Endothelial cell of umbilical vein (primary cell): Measurements from ENCODE around the gene CELSR2. TPM values are rescaled to one million over a fixed set of nuclear protein-coding genes. Genes with fewer than 3 reads are reported as not detected.

Source experiments
- BruUV-seq: library from RNA; stranded (reverse); fragments of 400-500 nt; replicated peaks from 2 replicates; lab custom pipeline; 2021; lab: Mats Ljungman, UMichigan
- CTCF ChIA-PET: fragments of 300-600, 350-600 bp; sonication (Branson Sonifier 250); formaldehyde crosslinking; loops from one replicate; lab custom pipeline; 2021; ENCODE audit warnings: antibody characterized with exemption, inconsistent platforms; lab: Charles Lee
- POLR2A ChIA-PET: fragments of 300-600, 350-600 bp; sonication (Branson Sonifier 250); formaldehyde crosslinking; loops from one replicate; lab custom pipeline; 2021; ENCODE audit warnings: antibody characterized with exemption, inconsistent platforms; lab: Charles Lee
- DNase-seq: peaks from one replicate; pipeline ENCODE4 v3.0.0-alpha.2; 2011; ENCODE audit warnings: low read depth, low spot score
- FAIRE-seq: peaks from 2 replicates; lab custom pipeline; 2011; peaks lifted over from hg19 to GRCh38; lab: Jason Lieb, UNC
- H2AFZ ChIP-seq: 2 replicates; pipeline ENCODE4 v1.6.0; 2012; ENCODE audit warnings: low read depth, low read length, control low read depth, inconsistent platforms
- H3K27ac ChIP-seq: 2 replicates; pipeline ENCODE4 v1.5.1; 2011; ENCODE audit warnings: low read depth, mild to moderate bottlenecking, control low read depth, low read length, moderate library complexity; ENCODE audit not compliant: insufficient read depth
- H3K27me3 ChIP-seq, 2 experiments: 2 replicates each; pipeline versions ENCODE4 v1.6.0 to v1.6.1; 2011; ENCODE audit warnings: low read length in 2 of 2, mixed read lengths in 1 of 2; ENCODE audit not compliant: control insufficient read depth in 2 of 2, insufficient read depth in 2 of 2
- H3K36me3 ChIP-seq, 2 experiments: 2 replicates in 1 of 2; 3 replicates in 1 of 2; pipeline ENCODE4 v1.5.1; 2011; ENCODE audit warnings: low read length in 2 of 2, mild to moderate bottlenecking in 1 of 2, moderate library complexity in 1 of 2; ENCODE audit not compliant: control insufficient read depth in 2 of 2, insufficient read depth in 2 of 2; ENCODE audit errors: extremely low read depth in 1 of 2
- H3K4me1 ChIP-seq: 3 replicates; pipeline ENCODE4 v1.5.1; 2011; ENCODE audit warnings: mild to moderate bottlenecking, low read length; ENCODE audit not compliant: control insufficient read depth, insufficient read depth; ENCODE audit errors: extremely low read depth
- H3K4me2 ChIP-seq: 2 replicates; pipeline ENCODE4 v1.6.1; 2011; ENCODE audit warnings: low read length, control low read depth, mixed read lengths; ENCODE audit not compliant: insufficient read depth
- H3K4me3 ChIP-seq, 3 experiments: fragments of 200-600 bp in 1 of 3; sonication (generic), shearing (Covaris generic) in 1 of 3; replicated peaks in 1 of 3; 2 replicates each; pipeline ENCODE4 v1.5.1; 2011 to 2016; ENCODE audit warnings: control low read depth in 3 of 3, low read length in 3 of 3, mild to moderate bottlenecking in 2 of 3, inconsistent platforms in 1 of 3, low read depth in 1 of 3, moderate library complexity in 1 of 3; ENCODE audit not compliant: insufficient read depth in 1 of 3
- H3K79me2 ChIP-seq: 2 replicates; pipeline ENCODE4 v1.6.0; 2012; ENCODE audit warnings: low read length, inconsistent platforms; ENCODE audit not compliant: control insufficient read depth, insufficient read depth
- H3K9ac ChIP-seq: replicated peaks from 2 replicates; pipeline ENCODE3; 2011; ENCODE audit warnings: low read length, control low read depth; ENCODE audit not compliant: insufficient read depth; ENCODE audit errors: extremely low read depth
- H3K9me1 ChIP-seq: replicated peaks from 3 replicates; pipeline ENCODE4 v1.6.0; 2011; ENCODE audit warnings: mild to moderate bottlenecking, low read length; ENCODE audit not compliant: control insufficient read depth, insufficient read depth; ENCODE audit errors: extremely low read depth
- H3K9me3 ChIP-seq: replicated peaks from 2 replicates; pipeline ENCODE4 v1.5.1; 2012; ENCODE audit warnings: low read length, inconsistent platforms; ENCODE audit not compliant: control insufficient read depth, insufficient read depth
- H4K20me1 ChIP-seq: replicated peaks from 2 replicates; pipeline ENCODE3; 2011; ENCODE audit warnings: mild to moderate bottlenecking, low read length; ENCODE audit not compliant: control insufficient read depth, insufficient read depth; ENCODE audit errors: extremely low read depth
- EZH2 ChIP-seq: IDR thresholded peaks from 2 replicates; pipeline ENCODE4 v1.6.1; 2012; ENCODE audit warnings: borderline replicate concordance, low read depth, mild to moderate bottlenecking, moderate library complexity, low read length, inconsistent platforms; ENCODE audit not compliant: severe bottlenecking
- FOS ChIP-seq: IDR thresholded peaks from 2 replicates; pipeline ENCODE4 v1.6.1; 2011; ENCODE audit warnings: mild to moderate bottlenecking, low read length, moderate library complexity, borderline replicate concordance; ENCODE audit not compliant: insufficient read depth
- GATA2 ChIP-seq: IDR thresholded peaks from 2 replicates; pipeline ENCODE4 v1.7.0; 2011; ENCODE audit warnings: low read depth, mild to moderate bottlenecking, moderate library complexity, mixed read lengths, low read length; ENCODE audit not compliant: insufficient read length, insufficient read depth
- JUN ChIP-seq: IDR thresholded peaks from 2 replicates; pipeline ENCODE4 v1.6.1; 2011; ENCODE audit warnings: borderline replicate concordance, low read depth; ENCODE audit not compliant: insufficient read length, insufficient read depth
- MYC ChIP-seq: IDR thresholded peaks from one replicate; pipeline ENCODE4 v1.6.1; 2011; ENCODE audit warnings: mild to moderate bottlenecking, low read depth, low read length
- POLR2A ChIP-seq: IDR thresholded peaks from 2 replicates; pipeline ENCODE4 v1.6.1; 2012; ENCODE audit warnings: low read depth, mild to moderate bottlenecking, control low read depth, low read length
- POLR2AphosphoS5 ChIP-seq: IDR thresholded peaks from 2 replicates; pipeline ENCODE4 v1.6.1; 2012; ENCODE audit warnings: low read depth, mild to moderate bottlenecking, control low read depth, low read length, moderate library complexity; ENCODE audit not compliant: insufficient read depth
- dilution Hi-C: fragments of 300-500 bp; cut with MboI; formaldehyde crosslinking; loops from one replicate; pipeline ENCODE4 v1.15.0; 2019; ENCODE audit warnings: low sequenced_read_pairs; ENCODE audit not compliant: extremely low pct_ligation_motif_present
- intact Hi-C: fragments of 100-400 bp; cut with micrococcal nuclease; formaldehyde crosslinking; loops from one replicate; pipeline ENCODE4 v1.10.0; 2022
- polyA plus RNA-seq, 4 experiments: library from polyadenylated mRNA; depleted of rRNA in 3 of 4; stranded (reverse) in 3 of 4; unstranded in 1 of 4; fragments of >200 nt; gene quantifications; 2 replicates each; pipeline versions ENCODE4 v1.2.1 to v1.2.3, GENCODE V29; 2011 to 2012; ENCODE audit warnings: missing spikeins in 1 of 4
- total RNA-seq: library from RNA; stranded (reverse); gene quantifications from 2 replicates; pipeline ENCODE4 v1.2.3, GENCODE V29; 2021
- TF ChIP-seq, protein P1 (sequence below), 2 donors: IDR thresholded peaks; 1 replicate in 1 of 2; 2 replicates in 1 of 2; pipeline ENCODE4 v1.5.1; 2011; ENCODE audit warnings: low read length in 2 of 2, mild to moderate bottlenecking in 2 of 2, moderate library complexity in 2 of 2, control low read depth in 1 of 2, inconsistent platforms in 1 of 2, low read depth in 1 of 2; ENCODE audit not compliant: insufficient read depth in 1 of 2; ENCODE audit errors: extremely low read depth in 1 of 2
- TF ChIP-seq, protein P2 (sequence below): IDR thresholded peaks from 2 replicates; pipeline ENCODE4 v1.6.1; 2011; ENCODE audit not compliant: insufficient read depth, insufficient read length

Gene CELSR2
- total and polyA plus RNA-seq, 2 donors (not counting 3 experiments of a cell fraction or from before 2014, with no cell fraction given): 0.90 to 1.4 TPM

DNA sequence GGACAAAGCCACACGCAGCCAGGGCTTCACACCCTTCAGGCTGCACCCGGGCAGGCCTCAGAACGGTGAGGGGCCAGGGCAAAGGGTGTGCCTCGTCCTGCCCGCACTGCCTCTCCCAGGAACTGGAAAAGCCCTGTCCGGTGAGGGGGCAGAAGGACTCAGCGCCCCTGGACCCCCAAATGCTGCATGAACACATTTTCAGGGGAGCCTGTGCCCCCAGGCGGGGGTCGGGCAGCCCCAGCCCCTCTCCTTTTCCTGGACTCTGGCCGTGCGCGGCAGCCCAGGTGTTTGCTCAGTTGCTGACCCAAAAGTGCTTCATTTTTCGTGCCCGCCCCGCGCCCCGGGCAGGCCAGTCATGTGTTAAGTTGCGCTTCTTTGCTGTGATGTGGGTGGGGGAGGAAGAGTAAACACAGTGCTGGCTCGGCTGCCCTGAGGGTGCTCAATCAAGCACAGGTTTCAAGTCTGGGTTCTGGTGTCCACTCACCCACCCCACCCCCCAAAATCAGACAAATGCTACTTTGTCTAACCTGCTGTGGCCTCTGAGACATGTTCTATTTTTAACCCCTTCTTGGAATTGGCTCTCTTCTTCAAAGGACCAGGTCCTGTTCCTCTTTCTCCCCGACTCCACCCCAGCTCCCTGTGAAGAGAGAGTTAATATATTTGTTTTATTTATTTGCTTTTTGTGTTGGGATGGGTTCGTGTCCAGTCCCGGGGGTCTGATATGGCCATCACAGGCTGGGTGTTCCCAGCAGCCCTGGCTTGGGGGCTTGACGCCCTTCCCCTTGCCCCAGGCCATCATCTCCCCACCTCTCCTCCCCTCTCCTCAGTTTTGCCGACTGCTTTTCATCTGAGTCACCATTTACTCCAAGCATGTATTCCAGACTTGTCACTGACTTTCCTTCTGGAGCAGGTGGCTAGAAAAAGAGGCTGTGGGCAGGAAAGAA lies 25.5 kb downstream of the CELSR2 start:
- H3K36me3 ChIP-seq: no peaks in the 10 kb centered on the region
- ChIA-PET POLR2A (no interaction called here), CTCF (interaction anchor here (4.8 kb wide), 1 partner anchor 125 kb away, joined by 282 read pairs; the partner anchor contains the start of gene SORT1)
- DNase-seq (no peak), FAIRE-seq (no peak)
- no peak overlapping the region for H2AFZ ChIP-seq
- no peak for TF ChIP-seq EZH2
- TF ChIP-seq GATA2: no peak
- no peak for TF ChIP-seq MYC
- TF ChIP-seq JUN: no peak
- TF ChIP-seq POLR2A: no peak
- TF ChIP-seq, protein P1, sequence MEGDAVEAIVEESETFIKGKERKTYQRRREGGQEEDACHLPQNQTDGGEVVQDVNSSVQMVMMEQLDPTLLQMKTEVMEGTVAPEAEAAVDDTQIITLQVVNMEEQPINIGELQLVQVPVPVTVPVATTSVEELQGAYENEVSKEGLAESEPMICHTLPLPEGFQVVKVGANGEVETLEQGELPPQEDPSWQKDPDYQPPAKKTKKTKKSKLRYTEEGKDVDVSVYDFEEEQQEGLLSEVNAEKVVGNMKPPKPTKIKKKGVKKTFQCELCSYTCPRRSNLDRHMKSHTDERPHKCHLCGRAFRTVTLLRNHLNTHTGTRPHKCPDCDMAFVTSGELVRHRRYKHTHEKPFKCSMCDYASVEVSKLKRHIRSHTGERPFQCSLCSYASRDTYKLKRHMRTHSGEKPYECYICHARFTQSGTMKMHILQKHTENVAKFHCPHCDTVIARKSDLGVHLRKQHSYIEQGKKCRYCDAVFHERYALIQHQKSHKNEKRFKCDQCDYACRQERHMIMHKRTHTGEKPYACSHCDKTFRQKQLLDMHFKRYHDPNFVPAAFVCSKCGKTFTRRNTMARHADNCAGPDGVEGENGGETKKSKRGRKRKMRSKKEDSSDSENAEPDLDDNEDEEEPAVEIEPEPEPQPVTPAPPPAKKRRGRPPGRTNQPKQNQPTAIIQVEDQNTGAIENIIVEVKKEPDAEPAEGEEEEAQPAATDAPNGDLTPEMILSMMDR (IDR thresholded peaks at IDR 0.05; ENCODE audit: extremely low read depth in 1 of 2, insufficient read depth in 1 of 2, low read depth in 1 of 2, low read length in 2 of 2): no peak
- no peak for TF ChIP-seq FOS
- TF ChIP-seq POLR2AphosphoS5: no peak
- TF ChIP-seq, protein P2, sequence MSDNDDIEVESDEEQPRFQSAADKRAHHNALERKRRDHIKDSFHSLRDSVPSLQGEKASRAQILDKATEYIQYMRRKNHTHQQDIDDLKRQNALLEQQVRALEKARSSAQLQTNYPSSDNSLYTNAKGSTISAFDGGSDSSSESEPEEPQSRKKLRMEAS: no peak
- H3K79me2 ChIP-seq: no peaks in the 10 kb centered on the region
- H3K4me3 ChIP-seq: no peak overlapping the region
- no peaks in the 10 kb centered on the region for H3K27me3 ChIP-seq
- BruUV-seq: no TSS peak
- H3K9me3 ChIP-seq: no peaks in the 10 kb centered on the region
- no peaks in the 10 kb centered on the region for H4K20me1 ChIP-seq
- no peak overlapping the region for H3K4me2 ChIP-seq
- no peak overlapping the region for H3K9ac ChIP-seq
- intact Hi-C loops: loop anchor here (10.0 kb wide), 1 partner anchor 210 kb away; the partner anchor contains the start of gene ATXN7L2
- no peaks in the 10 kb centered on the region for H3K9me1 ChIP-seq
- dilution Hi-C loops: no loop called here
- no peaks in the 10 kb centered on the region for H3K4me1 ChIP-seq
- no peak overlapping the region for H3K27ac ChIP-seq
